Right ventricle myocardium inferior (tissue), 1 donor: ENCODE data around the gene PCDHB8. TPM values are rescaled to one million over a fixed set of nuclear protein-coding genes. Genes with fewer than 3 reads are reported as not detected.
"Not testable (repeated sequence)": the region's sequence is repeated elsewhere in the genome, so short reads cannot be mapped to it uniquely, and the experiment has no call there.

Experiments used
- ATAC-seq: fragments of 200-7000 bp; cut with Tn5 transposase; one replicate; pipeline ENCODE4 v1.9.1; 2020; ENCODE audit warnings: mild to moderate bottlenecking, moderate library complexity
- DNase-seq: peaks from one replicate; pipeline ENCODE4 v3.0.0; 2021; ENCODE audit errors: missing footprints
- intact Hi-C: fragments of 100-400 bp; cut with DNase I; formaldehyde crosslinking; loops from one replicate; pipeline ENCODE4 v1.11.0; 2022
- total RNA-seq: library from RNA; stranded (reverse); fragmentation: NEBNext Ultra II Directional; extraction: Animal tissue kit (Norgen Biotek cat#: 25700); gene quantifications from one replicate; pipeline ENCODE4 v1.2.1, GENCODE V29; 2021
- donor health status: DM: no; HTN: yes; CAD: no; lungs with severe emphysema.

Gene PCDHB8
- total RNA-seq, 1 donor from 2014 or later, result 2.2 TPM

GRCh38 chr5:141214583-141214982, 37.0 kb downstream of the PCDHB8 start:
- DNase-seq, ATAC-seq: not testable (repeated sequence)
- intact Hi-C loops, result loop anchor here (10.0 kb wide), 1 partner anchor 110 kb away; the partner anchor contains the start of gene TAF7

- not testable (repeated sequence) for DNase-seq, ATAC-seq
- intact Hi-C loops, result loop anchor here (10.0 kb wide), 1 partner anchor 109 kb away; the partner anchor contains the start of gene TAF7
Observed at GRCh38 chr5:141215504-141215903, 37.9 kb downstream of the PCDHB8 start.

- not testable (repeated sequence) for DNase-seq, ATAC-seq
- intact Hi-C loops, result loop anchor here (10.0 kb wide), 1 partner anchor 109 kb away; the partner anchor contains the start of gene TAF7
Observed at GRCh38 chr5:141216035-141216434, 38.4 kb downstream of the PCDHB8 start.

GRCh38 chr5:141223112-141223783, 45.7 kb downstream of the PCDHB8 start, which contains the start of gene PCDHB14:
Gene PCDHB14 (plus strand): TSS chr5:141223343. CDS start chr5:141223506, 163 bp downstream.
- DNase-seq (no peak), ATAC-seq (no peak)
- intact Hi-C loops, result no loop called here

- intact Hi-C loops, ATAC-seq, DNase-seq: not testable (repeated sequence)
Observed at GRCh38 chr5:141224844-141225243, 47.3 kb downstream of the PCDHB8 start.

- DNase-seq, intact Hi-C loops, ATAC-seq: not testable (repeated sequence)
Observed at GRCh38 chr5:141225421-141225820, 47.8 kb downstream of the PCDHB8 start.

Other genes starting within 250 kb of the PCDHB8 start
- 0.30 TPM for gene PCDHAC2, start 211.3 kb upstream of the PCDHB8 start, total RNA-seq
- not detected for gene PCDHB1, start 126.4 kb upstream of the PCDHB8 start, total RNA-seq
- gene PCDHB2, start 83.2 kb upstream of the PCDHB8 start, total RNA-seq, result 1.7 TPM
- 0.70 TPM for gene PCDHB3, start 77.3 kb upstream of the PCDHB8 start, total RNA-seq
- 1.5 TPM for gene PCDHB4, start 56.0 kb upstream of the PCDHB8 start, total RNA-seq
- 1.6 TPM for gene PCDHB5, start 42.6 kb upstream of the PCDHB8 start, total RNA-seq
- gene PCDHB6, start 27.7 kb upstream of the PCDHB8 start, total RNA-seq, result 0.51 TPM
- 0.87 TPM for gene PCDHB7, start 5.1 kb upstream of the PCDHB8 start, total RNA-seq
- gene PCDHB16, start 4.6 kb downstream of the PCDHB8 start, total RNA-seq, result 2.5 TPM
- gene PCDHB9, start 9.4 kb downstream of the PCDHB8 start, total RNA-seq, result 1.3 TPM
- 0.84 TPM for gene PCDHB10, start 14.6 kb downstream of the PCDHB8 start, total RNA-seq
- 0.81 TPM for gene PCDHB11, start 21.8 kb downstream of the PCDHB8 start, total RNA-seq
- gene PCDHB12, start 30.9 kb downstream of the PCDHB8 start, total RNA-seq, result 1.3 TPM
- 2.6 TPM for gene PCDHB13, start 36.1 kb downstream of the PCDHB8 start, total RNA-seq
- 4.1 TPM for gene PCDHB14, start 45.6 kb downstream of the PCDHB8 start, total RNA-seq
- gene PCDHB15, start 67.6 kb downstream of the PCDHB8 start, total RNA-seq, result 5.8 TPM
- not detected for gene SLC25A2, start 126.3 kb downstream of the PCDHB8 start, total RNA-seq
- gene TAF7, start 143.0 kb downstream of the PCDHB8 start, total RNA-seq, result 101 TPM
- gene PCDHGA1, start 152.7 kb downstream of the PCDHB8 start, total RNA-seq, result 3.2 TPM
- 6.2 TPM for gene PCDHGA2, start 161.0 kb downstream of the PCDHB8 start, total RNA-seq
- gene PCDHGA3, start 166.0 kb downstream of the PCDHB8 start, total RNA-seq, result 9.8 TPM
- gene PCDHGB1, start 172.3 kb downstream of the PCDHB8 start, total RNA-seq, result 6.7 TPM
- 7.8 TPM for gene PCDHGA4, start 177.2 kb downstream of the PCDHB8 start, total RNA-seq
- 8.3 TPM for gene PCDHGB2, start 182.2 kb downstream of the PCDHB8 start, total RNA-seq
- 5.7 TPM for gene PCDHGA5, start 186.4 kb downstream of the PCDHB8 start, total RNA-seq
- gene PCDHGB3, start 192.5 kb downstream of the PCDHB8 start, total RNA-seq, result 7.3 TPM
- gene PCDHGA6, start 196.1 kb downstream of the PCDHB8 start, total RNA-seq, result 6.0 TPM
- gene PCDHGA7, start 205.0 kb downstream of the PCDHB8 start, total RNA-seq, result 7.2 TPM
- gene PCDHGB4, start 209.9 kb downstream of the PCDHB8 start, total RNA-seq, result 4.6 TPM
- gene PCDHGA8, start 214.8 kb downstream of the PCDHB8 start, total RNA-seq, result 9.7 TPM
- gene PCDHGB5, start 220.2 kb downstream of the PCDHB8 start, total RNA-seq, result 6.1 TPM
- 4.2 TPM for gene PCDHGA9, start 225.0 kb downstream of the PCDHB8 start, total RNA-seq
- 5.9 TPM for gene PCDHGB6, start 230.2 kb downstream of the PCDHB8 start, total RNA-seq
- gene PCDHGA10, start 235.2 kb downstream of the PCDHB8 start, total RNA-seq, result 4.1 TPM
- 8.6 TPM for gene PCDHGB7, start 239.9 kb downstream of the PCDHB8 start, total RNA-seq
- 4.5 TPM for gene PCDHGA11, start 243.3 kb downstream of the PCDHB8 start, total RNA-seq